ENCODE data around the gene PCNT. TPM values are rescaled to one million over a fixed set of nuclear protein-coding genes. Genes with fewer than 3 reads are reported as not detected.

The PCNT gene
- total RNA-seq, 1 experiment from 2014 or later = 41.0 TPM

- Mint-ChIP-seq H3K27ac (peak overlapping the region; percentile 98), H3K4me1 (peaks cover 32% of the 10 kb centered on the region), H3K4me3 (0 out of 2 replicates have a peak overlapping the region, but pooled peaks have one; percentile 11), H3K9me3 (no peaks in the 10 kb centered on the region), H3K27me3 (ENCODE audit: low read depth) (no peaks in the 10 kb centered on the region), H3K36me3 (peaks cover 9% of the 10 kb centered on the region)
- ChIA-PET CTCF (interaction anchor here (0.6 kb wide), 2 partner anchors 16 to 257 kb away, joined by 3 to 4 read pairs; no protein-coding TSS in a partner anchor), POLR2A (interaction anchor here (0.7 kb wide), 1 partner anchor 32 kb away, joined by 8 read pairs; no protein-coding TSS in a partner anchor)
- ATAC-seq (peak; percentile 35), DNase-seq (ENCODE audit: low spot score) (no peak)
- TF ChIP-seq TP53 (CRISPR knock-in tag; IDR thresholded peaks at IDR 0.05) = no peak
- no peak for TF ChIP-seq ZNF138 (CRISPR knock-in tag; conservative IDR thresholded peaks at IDR 0.05)
- TF ChIP-seq, protein P1, sequence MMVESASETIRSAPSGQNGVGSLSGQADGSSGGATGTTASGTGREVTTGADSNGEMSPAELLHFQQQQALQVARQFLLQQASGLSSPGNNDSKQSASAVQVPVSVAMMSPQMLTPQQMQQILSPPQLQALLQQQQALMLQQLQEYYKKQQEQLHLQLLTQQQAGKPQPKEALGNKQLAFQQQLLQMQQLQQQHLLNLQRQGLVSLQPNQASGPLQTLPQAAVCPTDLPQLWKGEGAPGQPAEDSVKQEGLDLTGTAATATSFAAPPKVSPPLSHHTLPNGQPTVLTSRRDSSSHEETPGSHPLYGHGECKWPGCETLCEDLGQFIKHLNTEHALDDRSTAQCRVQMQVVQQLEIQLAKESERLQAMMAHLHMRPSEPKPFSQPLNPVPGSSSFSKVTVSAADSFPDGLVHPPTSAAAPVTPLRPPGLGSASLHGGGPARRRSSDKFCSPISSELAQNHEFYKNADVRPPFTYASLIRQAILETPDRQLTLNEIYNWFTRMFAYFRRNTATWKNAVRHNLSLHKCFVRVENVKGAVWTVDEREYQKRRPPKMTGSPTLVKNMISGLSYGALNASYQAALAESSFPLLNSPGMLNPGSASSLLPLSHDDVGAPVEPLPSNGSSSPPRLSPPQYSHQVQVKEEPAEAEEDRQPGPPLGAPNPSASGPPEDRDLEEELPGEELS (CRISPR knock-in tag; IDR thresholded peaks at IDR 0.05) = peak; percentile 82; the same call in 1 of the 2 replicates
- no peak for TF ChIP-seq ZNF416 (CRISPR knock-in tag; IDR thresholded peaks at IDR 0.05)
- TF ChIP-seq FOXP1 (CRISPR knock-in tag; IDR thresholded peaks at IDR 0.05; ENCODE audit: borderline replicate concordance) = no peak
- no peak for TF ChIP-seq CREM (CRISPR knock-in tag; IDR thresholded peaks at IDR 0.05)
- no peak for TF ChIP-seq JUN (CRISPR knock-in tag; IDR thresholded peaks at IDR 0.05)
Measured at GRCh38 chr21:46409641-46410406, 85.9 kb downstream of the PCNT start.

GRCh38 chr21:46410516-46410915 lies 86.6 kb downstream of the PCNT start:
- ATAC-seq (no peak), DNase-seq (ENCODE audit: low spot score) (no peak)
- Mint-ChIP-seq H3K27me3 (ENCODE audit: low read depth) (no peaks in the 10 kb centered on the region), H3K4me1 (peaks cover 32% of the 10 kb centered on the region), H3K36me3 (peaks cover 9% of the 10 kb centered on the region), H3K27ac (peak overlapping the region; percentile 98), H3K9me3 (no peaks in the 10 kb centered on the region), H3K4me3 (no peak overlapping the region)
- no peak for TF ChIP-seq OVOL2 (CRISPR knock-in tag; IDR thresholded peaks at IDR 0.05; ENCODE audit: borderline replicate concordance)
- no peak for TF ChIP-seq SMAD3 (CRISPR knock-in tag; IDR thresholded peaks at IDR 0.05; ENCODE audit: borderline replicate concordance)
- CTCF ChIA-PET = interaction anchor here (1.0 kb wide), 1 partner anchor 25 kb away, joined by 3 read pairs; no protein-coding TSS in a partner anchor
- POLR2A ChIA-PET = no interaction called here

GRCh38 chr21:46411236-46411635 lies 87.3 kb downstream of the PCNT start:
- Mint-ChIP-seq H3K4me3 (no peak overlapping the region), H3K27ac (peak overlapping the region; percentile 98), H3K36me3 (peaks cover 16% of the 10 kb centered on the region), H3K4me1 (peaks cover 32% of the 10 kb centered on the region), H3K27me3 (ENCODE audit: low read depth) (no peaks in the 10 kb centered on the region), H3K9me3 (no peaks in the 10 kb centered on the region)
- TF ChIP-seq ZNF263 (CRISPR knock-in tag; IDR thresholded peaks at IDR 0.05; ENCODE audit: low read depth) (no peak), SOX15 (CRISPR knock-in tag; IDR thresholded peaks at IDR 0.05) (no peak), IRF2 (CRISPR knock-in tag; IDR thresholded peaks at IDR 0.05; ENCODE audit: borderline replicate concordance, low read depth) (no peak), ZNF317 (CRISPR knock-in tag; IDR thresholded peaks at IDR 0.05; ENCODE audit: borderline replicate concordance, low read depth) (no peak), ATF3 (CRISPR knock-in tag; conservative IDR thresholded peaks at IDR 0.05) (no peak), NFE2L1 (CRISPR knock-in tag; IDR thresholded peaks at IDR 0.05) (no peak)
- TF ChIP-seq, protein P2, sequence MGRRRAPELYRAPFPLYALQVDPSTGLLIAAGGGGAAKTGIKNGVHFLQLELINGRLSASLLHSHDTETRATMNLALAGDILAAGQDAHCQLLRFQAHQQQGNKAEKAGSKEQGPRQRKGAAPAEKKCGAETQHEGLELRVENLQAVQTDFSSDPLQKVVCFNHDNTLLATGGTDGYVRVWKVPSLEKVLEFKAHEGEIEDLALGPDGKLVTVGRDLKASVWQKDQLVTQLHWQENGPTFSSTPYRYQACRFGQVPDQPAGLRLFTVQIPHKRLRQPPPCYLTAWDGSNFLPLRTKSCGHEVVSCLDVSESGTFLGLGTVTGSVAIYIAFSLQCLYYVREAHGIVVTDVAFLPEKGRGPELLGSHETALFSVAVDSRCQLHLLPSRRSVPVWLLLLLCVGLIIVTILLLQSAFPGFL (CRISPR knock-in tag; IDR thresholded peaks at IDR 0.05; ENCODE audit: borderline replicate concordance) = no peak
- TF ChIP-seq, protein P3, sequence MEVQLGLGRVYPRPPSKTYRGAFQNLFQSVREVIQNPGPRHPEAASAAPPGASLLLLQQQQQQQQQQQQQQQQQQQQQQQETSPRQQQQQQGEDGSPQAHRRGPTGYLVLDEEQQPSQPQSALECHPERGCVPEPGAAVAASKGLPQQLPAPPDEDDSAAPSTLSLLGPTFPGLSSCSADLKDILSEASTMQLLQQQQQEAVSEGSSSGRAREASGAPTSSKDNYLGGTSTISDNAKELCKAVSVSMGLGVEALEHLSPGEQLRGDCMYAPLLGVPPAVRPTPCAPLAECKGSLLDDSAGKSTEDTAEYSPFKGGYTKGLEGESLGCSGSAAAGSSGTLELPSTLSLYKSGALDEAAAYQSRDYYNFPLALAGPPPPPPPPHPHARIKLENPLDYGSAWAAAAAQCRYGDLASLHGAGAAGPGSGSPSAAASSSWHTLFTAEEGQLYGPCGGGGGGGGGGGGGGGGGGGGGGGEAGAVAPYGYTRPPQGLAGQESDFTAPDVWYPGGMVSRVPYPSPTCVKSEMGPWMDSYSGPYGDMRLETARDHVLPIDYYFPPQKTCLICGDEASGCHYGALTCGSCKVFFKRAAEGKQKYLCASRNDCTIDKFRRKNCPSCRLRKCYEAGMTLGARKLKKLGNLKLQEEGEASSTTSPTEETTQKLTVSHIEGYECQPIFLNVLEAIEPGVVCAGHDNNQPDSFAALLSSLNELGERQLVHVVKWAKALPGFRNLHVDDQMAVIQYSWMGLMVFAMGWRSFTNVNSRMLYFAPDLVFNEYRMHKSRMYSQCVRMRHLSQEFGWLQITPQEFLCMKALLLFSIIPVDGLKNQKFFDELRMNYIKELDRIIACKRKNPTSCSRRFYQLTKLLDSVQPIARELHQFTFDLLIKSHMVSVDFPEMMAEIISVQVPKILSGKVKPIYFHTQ (CRISPR knock-in tag; IDR thresholded peaks at IDR 0.05) = no peak
- DNase-seq (ENCODE audit: low spot score) (peak; percentile 36), ATAC-seq (peak; percentile 61)
- POLR2A ChIA-PET = no interaction called here
- CTCF ChIA-PET = interaction anchor here (1.0 to 1.6 kb wide), 4 partner anchors 13 to 250 kb away, joined by 3 to 4 read pairs (median 3); no protein-coding TSS in a partner anchor
